Measurements from ENCODE around the gene GPR132. TPM values are rescaled to one million over a fixed set of nuclear protein-coding genes. Genes with fewer than 3 reads are reported as not detected.

Gene GPR132
- total and polyA plus RNA-seq, 12 donors, result 0.19 to 4.1 (median 0.82) TPM

GRCh38 chr14:105076805-105077648 is 11.8 kb upstream of the GPR132 start:
- ATAC-seq (peak in 3 of 8 donors; percentile 7 to 15 (median 7)), DNase-seq (no peak)
- 69 to 73% methylated on average over 18 of the region's 18 CpGs for WGBS, 2 donors

DNA sequence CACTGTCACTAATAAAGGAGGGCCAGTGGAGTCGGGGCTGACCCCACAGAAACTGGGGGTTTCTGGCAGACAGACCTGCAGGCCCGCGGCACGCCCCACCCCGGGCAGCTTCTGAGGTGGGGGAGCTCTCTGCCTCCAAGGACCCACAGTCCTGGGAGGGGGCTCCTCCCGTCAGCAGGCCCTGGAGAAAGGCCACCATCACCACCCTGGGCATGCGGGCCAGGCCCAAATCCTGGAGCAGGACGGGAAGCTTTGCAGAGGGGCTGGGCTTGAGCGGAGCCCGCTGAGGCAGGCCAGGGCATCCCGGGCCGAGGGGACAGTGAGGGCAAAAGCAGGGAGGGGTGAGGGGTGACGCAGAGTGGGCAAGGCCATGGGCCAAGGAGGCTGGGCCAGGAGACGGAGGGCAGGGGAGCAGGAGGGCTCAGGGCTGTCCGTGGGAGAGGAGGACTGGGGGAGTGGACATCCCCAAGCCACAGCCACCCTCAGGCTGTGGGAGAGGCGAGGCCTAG is 11.1 kb upstream of the GPR132 start:
- peaks cover 10 to 29% (median 23%) of the 10 kb centered on the region in 9 donors for H3K4me1 ChIP-seq
- DNase-seq (no peak), ATAC-seq (peak in 5 of 8 donors; percentile 3 to 36 (median 3))
- TF ChIP-seq CTCF (IDR thresholded peaks at IDR 0.05), result no peak
- WGBS, 2 donors, result 85% methylated on average over 16 of the region's 16 CpGs
- intact Hi-C loops (cut with DNase I), result no loop called here
- H3K27ac ChIP-seq, result peak overlapping the region in 6 of 10 donors; percentile 46 to 71 (median 58)
- no peaks in the 10 kb centered on the region for H3K36me3 ChIP-seq
- peaks cover 0 to 52% (median 21%) of the 10 kb centered on the region in 7 donors for H3K27me3 ChIP-seq
- H3K9me3 ChIP-seq, result no peaks in the 10 kb centered on the region
- no peak overlapping the region for H3K4me3 ChIP-seq

More at GRCh38 chr14:105076805-105077648, 11.8 kb upstream of the GPR132 start:
- no peaks in the 10 kb centered on the region for H3K36me3 ChIP-seq
- no peaks in the 10 kb centered on the region for H3K9me3 ChIP-seq
- H3K27me3 ChIP-seq, result peaks cover 0 to 47% (median 21%) of the 10 kb centered on the region in 7 donors
- peaks cover 10 to 29% (median 23%) of the 10 kb centered on the region in 9 donors for H3K4me1 ChIP-seq
- intact Hi-C loops (cut with DNase I), result no loop called here
- no peak overlapping the region for H3K4me3 ChIP-seq
- peak overlapping the region in 3 of 10 donors; percentile 46 to 71 (median 70) for H3K27ac ChIP-seq
- no peak for TF ChIP-seq CTCF (IDR thresholded peaks at IDR 0.05)

DNA sequence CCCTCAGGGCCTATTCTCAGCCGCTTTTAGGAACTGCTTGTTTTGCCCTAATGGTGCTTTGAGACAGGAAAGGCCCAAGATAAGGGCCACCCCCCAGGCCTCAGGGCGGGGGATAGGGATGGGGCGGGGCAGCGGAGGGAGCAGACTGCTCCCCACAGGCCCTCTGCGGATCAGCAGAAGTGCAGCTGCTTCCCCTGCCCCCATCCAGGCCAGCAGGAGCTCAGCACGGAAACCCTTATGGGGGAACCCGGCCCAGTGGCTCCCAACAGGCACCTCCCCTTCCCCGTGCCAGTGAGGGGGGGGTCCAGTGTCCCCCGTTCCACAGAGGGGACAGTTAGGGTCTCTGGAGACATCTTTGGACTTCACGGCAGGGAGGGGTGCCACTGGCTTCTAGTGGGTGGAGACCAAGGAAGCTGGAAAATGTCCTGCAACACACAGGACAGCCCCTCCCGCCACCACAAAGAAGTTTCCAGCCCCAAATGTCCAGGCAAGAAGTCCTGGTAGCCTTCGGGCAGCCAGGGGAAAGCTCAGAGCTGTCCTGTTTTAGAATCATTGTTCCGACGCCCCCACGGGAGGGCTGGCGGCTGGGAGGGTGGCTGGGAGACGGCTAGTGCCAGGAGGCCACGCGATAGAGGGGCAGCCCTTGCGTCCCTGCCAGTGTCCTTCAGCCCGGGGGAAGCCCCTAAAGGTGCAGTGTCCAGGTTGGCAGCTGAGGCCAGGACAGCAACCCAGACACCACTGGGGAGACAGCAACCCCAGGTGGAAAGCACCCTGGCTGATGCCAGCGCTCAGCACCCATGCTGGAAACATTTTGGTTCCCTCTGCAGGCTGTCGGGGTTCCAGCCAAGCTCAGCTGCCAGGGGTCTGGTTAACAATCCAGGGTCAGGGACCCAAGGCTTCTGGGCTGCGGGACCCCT is 10.4 kb upstream of the GPR132 start:
- WGBS, 2 donors, result 29 to 44% methylated on average over 24 of the region's 24 CpGs
- intact Hi-C loops (cut with DNase I), result no loop called here
- Histone ChIP-seq H3K4me3 (peak overlapping the region in 5 of 10 donors; percentile 10 to 33 (median 27)), H3K27me3 (peaks cover 0 to 58% (median 21%) of the 10 kb centered on the region in 7 donors), H3K27ac (peak overlapping the region in 7 of 10 donors; percentile 43 to 85 (median 59)), H3K9me3 (no peaks in the 10 kb centered on the region), H3K36me3 (no peaks in the 10 kb centered on the region), H3K4me1 (peaks cover 10 to 33% (median 23%) of the 10 kb centered on the region in 9 donors)
- DNase-seq (peak; percentile 60 to 71), ATAC-seq (peak; percentile 67 to 89 (median 83))
- TF ChIP-seq CTCF (IDR thresholded peaks at IDR 0.05), result no peak

Data from heart right ventricle (tissue), 16 donors.